ENCODE results near the gene KNG1.
"Not testable (repeated sequence)": the region's sequence is repeated elsewhere in the genome, so short reads cannot be mapped to it uniquely, and the experiment has no call there.

The KNG1 gene

GRCh38 chr3:186708983-186709679 lies 8.0 kb upstream of the KNG1 start:
- in situ Hi-C loops (cut with MboI; ENCODE audit: low sequenced_read_pairs), result no loop called here

- in situ Hi-C loops (cut with MboI; ENCODE audit: low sequenced_read_pairs), result not testable (repeated sequence)
Measured at GRCh38 chr3:186710694-186711093, 6.5 kb upstream of the KNG1 start.

DNA sequence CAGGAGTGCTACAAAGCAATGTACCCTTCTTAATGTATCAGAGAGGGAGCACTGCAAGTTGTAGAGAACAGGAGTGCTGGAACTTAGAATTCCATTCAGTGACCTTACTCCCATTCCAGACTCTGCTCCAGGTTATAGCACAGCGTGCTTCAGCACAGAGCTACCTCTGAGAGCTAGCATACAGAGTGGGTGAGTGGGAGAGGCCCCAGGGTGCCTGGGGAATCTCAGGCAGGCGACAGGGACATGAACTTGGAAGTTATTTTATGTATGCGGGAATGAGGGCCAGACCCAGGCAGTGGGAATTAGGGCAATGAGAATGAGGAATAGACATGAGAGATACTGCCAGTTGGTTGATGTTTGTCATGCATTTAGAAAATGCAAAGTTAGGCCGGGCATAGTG lies 3.7 kb upstream of the KNG1 start:
- in situ Hi-C loops (cut with MboI; ENCODE audit: low sequenced_read_pairs), result no loop called here

DNA sequence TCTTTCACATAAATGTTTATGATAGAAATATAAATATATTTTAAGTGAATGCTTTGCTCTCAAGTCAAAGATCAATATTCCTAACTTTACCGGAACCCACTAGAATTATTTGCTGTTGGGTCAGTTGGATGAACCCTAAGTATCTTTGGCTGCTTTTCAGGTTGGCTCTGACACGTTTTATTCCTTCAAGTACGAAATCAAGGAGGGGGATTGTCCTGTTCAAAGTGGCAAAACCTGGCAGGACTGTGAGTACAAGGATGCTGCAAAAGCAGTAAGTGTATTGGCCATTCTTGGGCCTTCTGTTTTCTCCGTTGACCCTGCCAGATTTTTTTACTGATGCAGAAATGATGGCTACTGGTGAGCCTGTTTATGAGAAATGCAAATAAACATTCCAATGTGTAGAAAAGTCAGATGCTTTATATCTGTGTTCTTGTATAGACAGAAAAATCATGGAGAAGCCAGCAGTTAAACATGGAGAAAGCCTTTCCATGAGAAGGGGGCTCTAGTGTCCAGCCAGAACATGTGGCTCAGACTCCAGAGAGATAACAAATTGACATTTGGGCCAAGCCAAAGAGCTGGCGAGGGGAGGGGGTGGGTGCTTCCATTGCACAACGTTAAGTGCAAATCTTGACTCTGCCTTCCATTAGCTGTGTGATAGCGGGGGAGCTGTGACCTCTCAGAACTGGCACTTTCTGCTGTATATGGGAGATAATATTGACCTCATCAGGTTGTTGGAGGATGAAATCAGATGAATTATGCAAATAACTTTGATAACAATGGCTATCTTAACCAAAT lies 3.0 kb downstream of the KNG1 start:
- in situ Hi-C loops (cut with MboI; ENCODE audit: low sequenced_read_pairs), result no loop called here

DNA sequence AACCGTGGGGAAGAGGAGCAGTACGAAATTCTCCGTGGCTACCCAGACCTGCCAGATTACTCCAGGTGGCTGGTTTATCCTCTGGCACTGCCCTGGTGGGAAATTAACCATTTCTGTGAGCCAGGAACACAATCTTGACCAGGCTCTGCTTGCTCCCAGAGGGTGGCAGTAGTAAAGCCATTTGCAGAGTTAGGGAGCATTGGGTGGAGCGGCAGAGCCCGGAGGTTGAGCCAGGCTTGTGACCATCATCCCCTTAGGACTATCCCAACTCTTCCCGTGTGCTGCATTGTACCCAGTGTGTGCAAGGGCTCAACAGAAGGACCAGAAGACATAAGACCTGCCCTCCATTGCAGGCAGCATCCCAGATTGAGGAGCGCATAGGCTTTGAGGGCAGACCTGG lies 5.3 kb downstream of the KNG1 start:
- in situ Hi-C loops (cut with MboI; ENCODE audit: low sequenced_read_pairs), result no loop called here

DNA sequence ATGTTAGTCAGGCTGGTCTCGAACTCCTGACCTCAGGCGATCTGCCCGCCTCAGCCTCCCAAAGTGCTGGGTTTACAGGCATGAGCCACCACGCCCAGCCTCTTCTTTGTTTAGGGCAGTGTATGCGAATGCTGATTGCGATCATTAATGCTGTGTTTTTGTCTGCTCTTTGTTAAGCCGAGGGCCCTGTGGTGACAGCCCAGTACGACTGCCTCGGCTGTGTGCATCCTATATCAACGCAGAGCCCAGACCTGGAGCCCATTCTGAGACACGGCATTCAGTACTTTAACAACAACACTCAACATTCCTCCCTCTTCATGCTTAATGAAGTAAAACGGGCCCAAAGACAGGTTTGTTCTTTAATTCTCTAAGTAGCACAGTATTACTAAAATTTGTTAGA lies 7.8 kb downstream of the KNG1 start:
- in situ Hi-C loops (cut with MboI; ENCODE audit: low sequenced_read_pairs), result no loop called here

GRCh38 chr3:186732169-186732766 lies 15.1 kb downstream of the KNG1 start:
- in situ Hi-C loops (cut with MboI; ENCODE audit: low sequenced_read_pairs), result no loop called here

DNA sequence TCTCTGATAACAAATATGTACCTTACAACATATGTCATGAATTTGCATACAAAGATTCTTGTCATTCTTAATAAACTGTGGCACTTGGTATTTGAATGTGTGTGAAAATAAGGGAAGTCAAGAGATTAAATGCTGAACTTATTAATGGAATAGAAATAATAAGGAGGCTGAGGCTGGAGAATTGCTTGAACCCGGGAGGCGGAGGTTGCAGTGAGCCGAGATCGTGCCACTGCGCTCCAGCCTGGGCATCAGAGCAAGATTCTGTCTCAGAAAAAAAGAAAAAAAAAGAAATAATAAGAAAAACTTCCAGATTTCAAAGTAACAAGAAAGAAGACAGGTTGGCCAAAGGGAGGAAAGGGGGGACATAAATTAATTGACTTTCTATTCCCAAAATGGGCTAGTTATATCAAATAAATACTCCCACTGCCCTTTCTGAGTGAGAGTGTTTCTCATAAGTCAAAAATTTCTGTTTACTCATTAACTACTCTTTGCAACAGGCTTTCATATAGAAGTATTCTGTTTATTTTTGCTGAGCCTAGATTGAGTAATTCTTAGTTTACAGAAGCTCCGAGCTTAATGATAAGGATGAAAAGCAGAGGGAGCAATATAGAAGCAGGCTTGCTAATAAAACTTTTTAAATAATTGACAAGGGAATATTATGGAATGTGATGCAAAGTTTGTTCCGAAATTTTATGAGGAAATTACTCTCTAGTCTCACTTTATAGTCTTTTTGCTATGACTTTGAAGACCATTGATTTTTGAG lies 25.6 kb downstream of the KNG1 start:
- in situ Hi-C loops (cut with MboI; ENCODE audit: low sequenced_read_pairs), result no loop called here

GRCh38 chr3:186743666-186744065 lies 26.5 kb downstream of the KNG1 start:
- in situ Hi-C loops (cut with MboI; ENCODE audit: low sequenced_read_pairs), result no loop called here

- in situ Hi-C loops (cut with MboI; ENCODE audit: low sequenced_read_pairs), result no loop called here
Measured at GRCh38 chr3:186746008-186746407, 28.8 kb downstream of the KNG1 start.

GRCh38 chr3:186750316-186750715 lies 33.2 kb downstream of the KNG1 start:
- in situ Hi-C loops (cut with MboI; ENCODE audit: low sequenced_read_pairs), result no loop called here

DNA sequence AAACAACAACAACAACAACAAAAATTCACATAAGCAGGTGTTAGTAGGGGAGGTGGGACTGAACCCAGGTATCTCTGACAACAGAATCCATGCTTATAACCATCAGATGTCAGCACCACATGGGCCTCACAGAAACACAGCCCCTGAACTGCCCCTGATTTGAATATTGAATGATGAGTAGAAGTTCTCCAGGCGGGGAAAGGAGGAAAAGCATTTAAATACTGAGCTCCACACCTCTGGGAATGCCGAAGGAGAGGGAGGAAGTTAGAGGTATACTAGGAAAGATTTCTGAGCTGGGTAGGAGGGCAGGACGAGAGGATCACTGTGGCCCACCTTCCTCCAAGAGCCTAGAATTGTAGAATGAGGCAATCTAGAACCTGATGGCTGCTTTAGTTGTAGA lies 34.3 kb downstream of the KNG1 start:
- in situ Hi-C loops (cut with MboI; ENCODE audit: low sequenced_read_pairs), result no loop called here

DNA sequence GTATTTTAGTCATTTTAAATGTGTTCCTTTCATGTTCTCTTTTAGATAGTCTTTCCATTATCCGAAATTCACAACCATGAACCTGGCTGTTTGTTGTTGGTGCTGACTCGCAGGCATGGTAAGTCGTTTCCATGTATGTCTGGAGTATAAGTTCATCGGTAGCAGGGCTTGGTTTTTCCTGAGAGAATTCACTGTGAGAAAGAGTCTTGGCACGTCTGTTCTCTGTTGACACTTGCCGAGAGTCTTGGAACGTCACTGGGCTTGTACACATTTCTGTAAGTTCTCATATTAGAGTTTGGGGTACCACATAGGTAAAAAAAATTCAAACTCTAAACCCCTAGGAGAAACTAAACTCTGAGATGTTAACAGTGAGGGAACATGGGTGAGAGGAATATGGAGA lies 36.8 kb downstream of the KNG1 start:
- in situ Hi-C loops (cut with MboI; ENCODE audit: low sequenced_read_pairs), result no loop called here

DNA sequence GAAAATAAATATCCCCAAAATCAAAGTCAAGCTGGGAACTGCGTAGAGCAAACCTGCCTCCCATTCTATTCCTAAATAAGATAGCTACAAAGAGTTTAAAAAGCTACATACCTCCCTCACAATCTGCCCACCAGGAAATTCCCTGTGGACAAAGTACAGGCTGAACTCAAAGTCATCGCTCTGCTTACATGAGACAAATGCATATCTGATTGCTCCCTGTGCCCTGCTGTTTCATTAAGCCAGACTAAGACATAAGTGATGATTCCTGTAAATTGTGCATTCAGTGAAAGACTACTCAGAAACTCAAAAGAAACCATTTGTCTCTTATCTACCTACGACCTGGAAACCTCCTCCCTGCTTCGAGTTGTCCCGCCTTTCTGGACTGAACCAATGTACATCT lies 37.7 kb downstream of the KNG1 start:
- in situ Hi-C loops (cut with MboI; ENCODE audit: low sequenced_read_pairs), result no loop called here

DNA sequence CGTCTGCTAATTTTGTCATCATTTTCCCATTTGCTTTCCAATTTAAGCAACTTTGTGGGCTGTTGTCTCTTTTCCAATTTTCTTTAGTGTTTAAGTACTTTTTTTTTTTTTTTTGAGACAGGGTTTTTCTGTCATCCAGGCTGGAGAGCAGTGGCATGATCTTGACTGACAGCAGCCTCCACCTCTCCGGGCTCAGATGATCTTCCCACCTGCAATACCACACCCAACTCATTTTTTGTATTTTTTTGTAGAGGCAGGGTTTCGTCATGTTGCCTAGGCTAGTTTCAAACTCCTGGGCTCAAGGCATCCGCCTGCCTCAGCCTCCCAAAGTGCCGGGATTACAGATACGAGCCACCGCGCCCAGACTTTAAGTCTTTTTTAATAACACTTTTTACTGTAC lies 40.1 kb downstream of the KNG1 start:
- in situ Hi-C loops (cut with MboI; ENCODE audit: low sequenced_read_pairs), result no loop called here

DNA sequence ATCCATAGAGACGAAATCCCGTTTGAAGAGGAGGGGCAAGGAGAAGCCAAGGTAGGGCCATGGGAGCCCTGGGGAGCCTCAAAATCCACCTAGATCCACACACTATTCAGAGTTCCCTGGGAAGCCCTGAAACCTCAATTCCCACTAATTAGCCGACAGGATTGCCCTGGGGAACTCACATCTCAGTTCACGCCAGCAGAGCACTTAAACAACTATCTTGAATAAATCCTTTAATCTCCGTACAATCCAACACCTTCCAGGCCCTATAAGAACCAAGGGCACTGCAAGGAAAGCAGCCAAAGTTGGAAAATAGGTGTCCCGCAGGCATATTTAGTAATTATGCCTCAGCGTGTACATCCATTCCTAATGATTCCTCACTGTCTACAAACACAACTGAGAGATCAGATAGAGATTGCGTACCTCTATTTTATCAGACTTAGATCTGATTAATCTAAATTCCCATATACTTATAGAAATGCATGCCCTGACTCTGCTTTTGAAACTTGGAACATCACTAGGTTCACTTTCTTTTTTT lies 40.6 kb downstream of the KNG1 start:
- in situ Hi-C loops (cut with MboI; ENCODE audit: low sequenced_read_pairs), result no loop called here

GRCh38 chr3:186759231-186759930 lies 42.2 kb downstream of the KNG1 start:
- in situ Hi-C loops (cut with MboI; ENCODE audit: low sequenced_read_pairs), result no loop called here

DNA sequence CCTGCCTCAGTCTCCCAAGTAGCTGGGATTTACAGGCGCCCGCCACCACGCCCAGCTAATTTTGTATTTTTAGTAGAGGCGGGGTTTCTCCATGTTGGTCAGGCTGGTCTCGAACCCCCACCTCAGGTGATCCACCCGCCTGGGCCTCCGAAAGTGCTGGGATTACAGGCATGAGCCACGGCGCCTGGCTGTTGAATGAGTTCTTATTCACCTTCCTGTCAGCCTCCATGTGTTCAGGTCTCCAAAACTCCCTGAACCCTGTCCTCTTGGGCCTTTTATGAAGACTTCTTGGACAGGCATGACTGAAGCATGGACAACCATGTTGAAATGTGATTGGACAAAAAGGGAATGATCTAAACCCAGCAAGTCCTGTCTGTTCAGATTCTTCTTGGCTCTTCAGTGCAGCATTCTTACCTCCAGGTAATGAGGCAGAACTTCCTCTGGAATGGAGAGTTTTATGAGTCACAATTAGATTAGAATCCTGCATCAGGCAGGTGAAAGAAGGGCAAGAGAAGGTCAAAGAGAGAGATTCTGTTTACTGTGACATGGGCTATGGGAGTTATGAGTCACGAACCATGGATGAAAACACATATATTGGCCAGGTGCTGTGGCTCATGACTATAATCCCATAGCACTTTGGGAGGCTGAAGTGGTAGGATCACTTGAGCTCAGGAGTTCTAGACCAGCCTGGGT lies 43.1 kb downstream of the KNG1 start:
- in situ Hi-C loops (cut with MboI; ENCODE audit: low sequenced_read_pairs), result no loop called here

DNA sequence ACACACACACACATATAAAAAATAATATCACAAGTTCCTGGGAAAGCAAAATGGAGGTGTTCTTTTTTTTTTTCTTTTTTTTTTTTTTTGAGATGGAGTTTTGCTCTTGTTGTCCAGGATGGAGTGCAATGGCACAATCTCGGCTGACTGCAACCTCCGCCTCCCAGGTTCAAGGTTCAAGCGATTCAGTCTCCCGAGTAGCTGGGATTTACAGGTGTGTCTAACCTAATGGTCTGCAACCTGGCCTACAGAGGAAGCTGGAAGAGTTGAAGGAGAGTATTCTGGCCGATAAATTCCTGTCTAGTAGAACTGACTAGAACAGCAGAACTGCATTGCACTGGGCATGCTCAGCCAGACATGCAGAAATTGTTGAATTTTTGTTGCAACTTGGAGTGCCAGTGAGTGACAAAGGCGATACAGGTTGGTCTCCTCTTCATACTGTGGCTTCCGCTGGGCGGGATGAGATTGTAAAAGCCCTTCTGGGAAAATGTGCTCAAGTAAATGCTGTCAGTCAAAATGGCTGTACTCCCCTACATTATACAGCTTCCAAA lies 43.8 kb downstream of the KNG1 start:
- in situ Hi-C loops (cut with MboI; ENCODE audit: low sequenced_read_pairs), result no loop called here

DNA sequence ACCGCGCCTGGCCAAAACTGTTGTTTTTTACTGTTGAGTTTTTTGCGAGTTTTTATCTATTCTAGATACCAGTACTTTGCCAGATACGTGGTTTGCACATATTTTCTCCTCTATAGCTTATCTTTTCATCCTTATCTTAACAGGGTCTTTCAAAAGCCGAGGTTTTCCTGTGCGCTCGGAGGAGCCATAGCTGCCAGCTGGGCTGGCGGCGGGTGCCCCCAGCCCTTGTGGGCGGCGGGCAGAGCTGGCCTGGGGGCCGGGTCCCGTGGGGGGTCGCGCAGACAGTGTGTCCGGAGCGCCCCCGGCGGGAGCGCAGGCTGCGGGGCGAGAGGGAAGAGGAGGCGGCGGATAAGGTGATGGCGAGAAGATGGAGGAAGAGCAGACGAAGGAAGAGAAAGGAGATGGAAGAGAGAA lies 55.1 kb downstream of the KNG1 start:
- in situ Hi-C loops (cut with MboI; ENCODE audit: low sequenced_read_pairs), result no loop called here
